Measurements from ENCODE around the gene SPEM3. TPM values are rescaled to one million over a fixed set of nuclear protein-coding genes. Genes with fewer than 3 reads are reported as not detected.
A peak's percentile ranks its signal among the peaks of the same experiment; 100 is the strongest.

Gene SPEM3
- total and polyA plus RNA-seq, 2 of the 4 experiments (the other 2 are of a cell fraction): not detected

DNA sequence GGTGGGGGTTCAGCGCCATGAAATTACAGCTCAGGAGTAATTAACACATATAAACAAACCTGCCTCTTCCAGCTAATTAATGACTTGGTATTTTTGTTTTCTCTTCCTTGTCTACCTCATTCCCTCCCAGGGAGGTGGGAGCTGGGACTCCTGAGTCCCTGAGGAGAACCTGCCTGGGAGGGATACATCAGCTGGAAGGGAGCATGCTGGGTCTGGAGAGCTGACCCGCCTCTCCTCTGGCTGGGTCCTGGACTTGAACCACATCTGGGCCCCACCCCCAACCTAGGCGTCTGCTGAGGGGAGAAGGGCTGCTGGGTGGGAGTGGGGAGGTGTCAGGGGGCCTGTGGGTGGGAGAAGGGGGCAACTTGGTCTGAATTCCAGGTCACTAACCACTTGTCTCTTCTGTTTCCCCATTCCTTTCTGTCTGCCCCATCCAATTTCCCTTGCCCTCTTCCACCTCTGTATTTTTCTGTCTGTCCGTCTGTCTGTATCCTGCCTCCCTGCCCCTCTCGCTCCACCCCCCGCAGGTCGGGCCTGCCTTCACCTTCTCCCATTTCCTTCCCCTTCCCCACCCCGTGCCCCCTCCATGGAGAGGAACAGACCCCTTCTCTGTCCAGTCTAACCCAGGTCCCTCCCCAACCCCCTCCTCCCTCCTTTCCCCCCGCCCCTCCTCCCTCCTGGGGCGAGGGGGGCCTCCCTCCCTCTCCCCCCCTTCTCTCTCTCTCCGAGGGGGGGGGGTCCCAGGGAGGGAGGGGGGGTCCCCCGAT is 21.0 kb upstream of the SPEM3 start, which contains the start of gene NLGN2:
TSS of gene NLGN2 (plus strand) at position 361 of the 767 bp plus-strand sequence. CDS start 411 bp downstream, outside the sequence.
- dilution Hi-C loops (cut with HindIII; ENCODE audit: low sequenced_read_pairs, unreplicated experiment) (no loop called here), intact Hi-C loops (cut with micrococcal nuclease) (no loop called here), in situ Hi-C loops (cut with MboI; ENCODE audit: low sequenced_read_pairs) (no loop called here)
- DNase-seq: no peak
- no peak within 1 kb of the TSS for H4K5ac ChIP-seq (ENCODE audit: low read depth, low read length)
- H3K4ac ChIP-seq (ENCODE audit: low read depth, low read length): no peak within 1 kb of the TSS
- H3K27me3 ChIP-seq (ENCODE audit: control insufficient read depth, insufficient read depth, low read length): no peaks in the 10 kb centered on the region
- BruUV-seq (replicated peaks): no TSS peak
- H2BK20ac ChIP-seq (ENCODE audit: low read depth, low read length): no peak within 1 kb of the TSS
- H4K91ac ChIP-seq (ENCODE audit: insufficient read depth, low read depth, low read length): no peak within 1 kb of the TSS
- H4K8ac ChIP-seq (ENCODE audit: low read depth in 2 of 2, low read length in 2 of 2): no peak within 1 kb of the TSS
- H2BK120ac ChIP-seq (ENCODE audit: low read depth, low read length): no peak within 1 kb of the TSS
- H3K4me1 ChIP-seq (ENCODE audit: control insufficient read depth, insufficient read depth, low read length): peaks cover 9% of the 10 kb centered on the region
- no peak within 1 kb of the TSS for H3K18ac ChIP-seq (ENCODE audit: low read depth, low read length)
- 0 out of 2 replicates have a peak, but pooled peaks cover 4% of the 10 kb centered on the region for H3K9me1 ChIP-seq (ENCODE audit: insufficient read depth, low read length)
- no peak within 1 kb of the TSS for H2AK9ac ChIP-seq (replicated peaks; ENCODE audit: low read depth, low read length, poor library complexity)
- H3K27ac ChIP-seq (ENCODE audit: insufficient read depth, low read length): no peak within 1 kb of the TSS
- H3K56ac ChIP-seq (ENCODE audit: extremely low read depth, insufficient read depth, low read length): no peak within 1 kb of the TSS
- peaks cover 7% of the 10 kb centered on the region for H4K20me1 ChIP-seq (ENCODE audit: insufficient read depth, low read length)
- no peak within 1 kb of the TSS for H3K4me3 ChIP-seq (ENCODE audit: insufficient read depth, low read depth, low read length)
- no peak within 1 kb of the TSS for H2AFZ ChIP-seq (replicated peaks; ENCODE audit: low read length, poor library complexity)
- ATAC-seq (ENCODE audit: low read depth): no peak
- POLR2A ChIA-PET (ENCODE audit: unreplicated experiment): no interaction called here
- H3K36me3 ChIP-seq (ENCODE audit: control insufficient read depth, insufficient read depth, low read length): peaks cover 26% of the 10 kb centered on the region
- no peak within 1 kb of the TSS for H3K9ac ChIP-seq (ENCODE audit: low read depth, low read length)
- no peak within 1 kb of the TSS for H2BK15ac ChIP-seq (ENCODE audit: low read depth, low read length)
- no peak within 1 kb of the TSS for H3K14ac ChIP-seq (replicated peaks; ENCODE audit: low read depth, low read length)
- no peak within 1 kb of the TSS for H2BK5ac ChIP-seq (ENCODE audit: low read depth, low read length, poor library complexity, severe bottlenecking)
- TF ChIP-seq MAZ (IDR thresholded peaks at IDR 0.05; ENCODE audit: borderline replicate concordance, low read depth, low read length): no peak
- TF ChIP-seq MAFK (IDR thresholded peaks at IDR 0.05; ENCODE audit: low read depth, low read length): no peak
- no peak for TF ChIP-seq RFX5 (IDR thresholded peaks at IDR 0.05; ENCODE audit: low read depth, low read length)
- TF ChIP-seq CHD1 (IDR thresholded peaks at IDR 0.05; ENCODE audit: low read depth, low read length): no peak
- TF ChIP-seq FOS (IDR thresholded peaks at IDR 0.05; ENCODE audit: low read depth, low read length): no peak
- TF ChIP-seq RAD21 (IDR thresholded peaks at IDR 0.05; ENCODE audit: low read length): no peak
- no peak for TF ChIP-seq POLR2A (IDR thresholded peaks at IDR 0.05; ENCODE audit: low read depth, low read length)
- TF ChIP-seq RCOR1 (IDR thresholded peaks at IDR 0.05; ENCODE audit: insufficient replicate concordance, low read length): no peak
- TF ChIP-seq USF2 (IDR thresholded peaks at IDR 0.05; ENCODE audit: low read depth, low read length): no peak
- no peak for TF ChIP-seq CEBPB (IDR thresholded peaks at IDR 0.05; ENCODE audit: low read depth, low read length)
- TF ChIP-seq SMC3 (IDR thresholded peaks at IDR 0.05; ENCODE audit: low read depth, low read length): no peak
- TF ChIP-seq NFE2L2 (IDR thresholded peaks at IDR 0.05; ENCODE audit: low read depth, low read length): no peak
- TF ChIP-seq BHLHE40 (IDR thresholded peaks at IDR 0.05; ENCODE audit: low read depth, low read length): no peak
- H3K23ac ChIP-seq (ENCODE audit: low read depth, low read length): no peak within 1 kb of the TSS
- no peaks in the 10 kb centered on the region for H3K9me3 ChIP-seq (ENCODE audit: control insufficient read depth, insufficient read depth, low read length)
- 48% methylated on average over 3 of the region's 12 CpGs; no CpG with 5 or more reads in 1 of the 2 experiments for WGBS, 2 experiments (ENCODE audit: extremely low coverage in 2 of 2, insufficient read length in 1 of 2)
- peak within 1 kb of the TSS; percentile 42; the same call in 1 of the 2 replicates for H3K4me2 ChIP-seq (ENCODE audit: low read depth, low read length)
- no peak within 1 kb of the TSS for H2AK5ac ChIP-seq (ENCODE audit: low read depth, low read length)
- peaks cover 5 to 42% of the 10 kb centered on the region in 2 experiments for H3K79me1 ChIP-seq (ENCODE audit: low read depth in 1 of 2, low read length in 2 of 2)
- CTCF ChIA-PET: no interaction called here
